ENCODE measurements around the gene ATP2A2. TPM values are rescaled to one million over a fixed set of nuclear protein-coding genes. Genes with fewer than 3 reads are reported as not detected.
"Not testable (repeated sequence)": the region's sequence is repeated elsewhere in the genome, so short reads cannot be mapped to it uniquely, and the experiment has no call there.

ATP2A2 gene
- total RNA-seq, 1 experiment from 2014 or later: 108 TPM

DNA sequence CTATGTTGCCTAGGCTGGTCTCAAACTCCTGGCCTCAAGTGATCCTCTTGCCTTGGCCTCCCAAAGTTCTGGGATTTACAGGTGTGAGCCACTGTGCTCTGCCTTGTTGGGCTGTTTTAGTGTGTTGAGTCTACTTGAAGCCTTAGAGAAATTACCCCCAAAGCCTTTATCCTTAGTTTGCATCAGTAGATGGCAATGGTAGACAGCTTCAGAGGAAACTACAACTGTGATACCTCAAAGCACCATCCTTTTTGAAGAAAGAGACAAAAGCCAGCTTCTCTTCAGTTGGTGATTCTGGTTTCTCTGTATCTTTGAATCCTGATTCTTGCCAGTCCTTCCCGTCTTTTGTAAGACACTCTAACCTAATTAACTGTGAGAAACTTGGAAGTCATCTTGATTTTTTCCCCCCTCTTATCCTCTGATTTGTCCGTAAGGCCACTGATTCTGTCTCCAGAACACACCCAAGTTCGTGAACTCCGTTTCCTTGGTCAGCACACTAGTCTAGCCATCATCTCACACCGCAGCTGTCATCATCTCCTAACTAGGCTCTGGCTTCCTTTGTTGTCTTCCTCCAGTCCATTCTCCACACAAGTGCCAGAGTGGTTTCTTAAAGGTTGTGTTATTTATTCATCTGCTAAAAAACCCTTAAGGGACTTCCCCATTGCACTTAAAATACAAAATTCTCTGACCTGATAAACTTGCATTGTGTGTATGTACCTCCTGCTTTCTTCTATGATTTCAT lies 20.2 kb downstream of the ATP2A2 start:
- no peak for DNase-seq (ENCODE audit: low spot score)

DNA sequence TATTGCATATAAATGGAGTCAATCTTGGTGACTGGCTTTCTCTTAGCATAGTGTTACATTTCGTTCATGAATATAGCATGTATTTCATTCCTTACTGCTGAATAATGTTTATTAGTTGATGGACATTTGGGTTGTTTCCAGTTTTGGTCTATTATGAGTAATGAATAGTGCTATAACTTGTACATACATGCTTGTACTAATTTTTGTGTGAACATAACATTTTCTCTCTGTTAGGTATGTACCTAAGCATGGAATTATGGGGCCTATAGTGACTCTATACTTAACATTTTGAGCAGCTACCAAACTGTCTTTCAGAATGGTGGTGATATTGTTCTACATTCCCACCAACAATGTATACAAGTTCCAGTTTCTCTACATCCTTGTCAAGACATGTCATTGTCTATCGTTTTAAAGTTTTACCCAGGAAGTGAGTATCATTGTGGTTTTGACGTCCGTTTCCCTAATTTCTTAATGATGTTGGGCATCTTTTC lies 23.1 kb downstream of the ATP2A2 start:
- DNase-seq (ENCODE audit: low spot score): no peak

DNA sequence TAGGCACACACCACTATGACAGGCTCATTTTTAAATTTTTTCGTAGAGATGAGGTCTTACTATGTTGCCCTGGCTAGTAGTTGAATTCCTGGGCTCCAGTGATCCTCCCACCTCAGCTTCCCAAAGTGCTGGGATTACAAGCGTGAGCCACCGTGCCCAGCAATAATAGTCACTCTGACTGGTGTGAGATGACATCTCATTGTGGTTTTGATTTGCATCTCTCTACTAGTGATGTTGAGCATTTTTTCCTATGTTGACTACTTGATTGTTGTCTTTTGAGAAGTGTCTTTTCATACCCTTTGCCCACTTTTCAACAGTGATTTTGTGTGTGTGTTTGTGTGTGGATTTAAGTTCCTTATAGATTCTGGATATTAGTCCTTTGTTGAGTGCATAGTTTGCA lies 26.3 kb downstream of the ATP2A2 start:
- DNase-seq (ENCODE audit: low spot score): no peak

- DNase-seq (ENCODE audit: low spot score): no peak
These were observed 29.7 kb downstream of the ATP2A2 start for GRCh38 chr12:110310763-110311162.

DNA sequence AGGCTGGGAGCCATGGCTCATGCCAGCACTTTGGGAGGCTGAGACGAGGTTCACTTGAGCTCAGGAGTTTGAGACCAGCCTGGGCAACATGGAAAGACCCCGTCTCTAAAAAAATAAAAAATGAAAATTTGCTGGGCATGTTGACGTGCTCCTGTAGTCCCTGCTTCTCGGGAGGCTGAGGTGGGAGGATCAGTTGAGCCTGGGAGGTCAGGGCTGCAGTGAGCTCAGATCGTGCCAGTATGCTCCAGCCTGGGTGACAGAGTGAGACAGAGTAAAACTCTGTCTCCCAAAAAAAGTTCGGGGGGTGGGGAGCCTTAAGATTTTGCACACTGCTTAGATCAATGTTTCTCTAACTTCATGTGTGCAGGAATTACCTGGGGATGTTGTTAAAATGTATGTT lies 30.9 kb downstream of the ATP2A2 start:
- no peak for DNase-seq (ENCODE audit: low spot score)

- peak; percentile 79 for DNase-seq (ENCODE audit: low spot score)
These were observed 31.7 kb downstream of the ATP2A2 start for GRCh38 chr12:110312581-110313360.

GRCh38 chr12:110314308-110314707 lies 33.3 kb downstream of the ATP2A2 start:
- peak; percentile 67 for DNase-seq (ENCODE audit: low spot score)

DNA sequence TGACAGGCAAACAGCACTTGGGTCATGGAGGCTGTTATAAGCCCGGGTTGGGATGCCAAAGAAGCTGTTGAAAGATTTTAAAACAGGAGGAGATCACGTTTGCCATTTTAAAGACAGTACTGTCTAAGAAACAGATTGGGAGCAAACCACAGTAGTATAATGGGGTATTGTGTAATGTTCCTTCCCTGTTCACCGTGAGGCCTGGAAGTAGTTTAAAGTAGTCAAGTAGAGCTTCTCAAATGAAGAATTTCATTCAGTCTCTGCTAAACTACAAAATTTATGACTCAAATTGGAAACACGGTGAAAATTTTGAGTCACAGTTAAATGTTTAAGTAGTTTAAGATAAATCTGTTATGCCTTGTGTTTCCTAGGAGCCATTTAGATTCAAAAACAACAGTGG lies 35.8 kb downstream of the ATP2A2 start:
- DNase-seq (ENCODE audit: low spot score): peak; percentile 39

DNA sequence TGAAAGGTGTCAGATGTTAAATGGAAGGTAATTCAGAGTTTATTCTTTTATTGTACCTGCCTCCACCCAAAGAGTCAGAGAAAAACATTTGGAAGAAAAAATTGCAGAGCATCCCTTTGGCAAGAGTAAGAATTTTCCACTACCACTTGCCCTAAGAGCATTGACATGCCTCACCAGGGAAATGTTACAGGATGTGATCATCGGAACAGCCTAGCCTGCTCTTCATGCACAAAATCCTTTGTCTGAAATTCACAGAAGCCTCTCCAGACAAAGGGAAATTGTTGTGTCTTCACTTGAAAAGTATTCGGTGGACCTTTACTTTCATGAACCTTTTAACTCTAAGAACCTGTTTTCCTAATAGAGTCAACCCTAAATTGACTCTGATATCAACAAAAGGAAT lies 36.9 kb downstream of the ATP2A2 start:
- DNase-seq (ENCODE audit: low spot score): no peak

GRCh38 chr12:110320550-110320949 lies 39.5 kb downstream of the ATP2A2 start:
- DNase-seq (ENCODE audit: low spot score): no peak

DNA sequence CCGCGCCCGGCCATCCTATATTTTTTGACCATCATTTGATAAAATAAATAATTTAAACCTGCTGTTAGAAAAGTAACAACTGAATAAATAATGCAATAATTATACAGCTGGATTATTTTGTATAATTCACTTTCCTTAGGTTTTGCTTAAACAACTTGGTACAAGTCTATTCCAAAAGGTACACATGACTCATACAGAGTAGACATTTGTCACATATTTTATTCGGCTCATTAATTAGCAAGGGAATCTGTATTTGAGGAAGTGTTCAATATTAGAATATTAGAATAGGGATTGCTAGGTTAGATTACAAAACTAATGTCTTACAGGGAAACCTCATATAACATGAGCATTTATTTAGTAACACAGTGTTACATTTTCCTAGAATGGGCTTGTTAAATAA lies 48.7 kb downstream of the ATP2A2 start:
- no peak for DNase-seq (ENCODE audit: low spot score)

- no peak for DNase-seq (ENCODE audit: low spot score)
These were observed 49.1 kb downstream of the ATP2A2 start for GRCh38 chr12:110330124-110330523.

- DNase-seq (ENCODE audit: low spot score): peak; percentile 3
These were observed 49.5 kb downstream of the ATP2A2 start for GRCh38 chr12:110330544-110330943.

- DNase-seq (ENCODE audit: low spot score): no peak
These were observed 52.2 kb downstream of the ATP2A2 start for GRCh38 chr12:110333201-110333600.

- no peak for DNase-seq (ENCODE audit: low spot score)
These were observed 54.5 kb downstream of the ATP2A2 start for GRCh38 chr12:110335481-110336045.

DNA sequence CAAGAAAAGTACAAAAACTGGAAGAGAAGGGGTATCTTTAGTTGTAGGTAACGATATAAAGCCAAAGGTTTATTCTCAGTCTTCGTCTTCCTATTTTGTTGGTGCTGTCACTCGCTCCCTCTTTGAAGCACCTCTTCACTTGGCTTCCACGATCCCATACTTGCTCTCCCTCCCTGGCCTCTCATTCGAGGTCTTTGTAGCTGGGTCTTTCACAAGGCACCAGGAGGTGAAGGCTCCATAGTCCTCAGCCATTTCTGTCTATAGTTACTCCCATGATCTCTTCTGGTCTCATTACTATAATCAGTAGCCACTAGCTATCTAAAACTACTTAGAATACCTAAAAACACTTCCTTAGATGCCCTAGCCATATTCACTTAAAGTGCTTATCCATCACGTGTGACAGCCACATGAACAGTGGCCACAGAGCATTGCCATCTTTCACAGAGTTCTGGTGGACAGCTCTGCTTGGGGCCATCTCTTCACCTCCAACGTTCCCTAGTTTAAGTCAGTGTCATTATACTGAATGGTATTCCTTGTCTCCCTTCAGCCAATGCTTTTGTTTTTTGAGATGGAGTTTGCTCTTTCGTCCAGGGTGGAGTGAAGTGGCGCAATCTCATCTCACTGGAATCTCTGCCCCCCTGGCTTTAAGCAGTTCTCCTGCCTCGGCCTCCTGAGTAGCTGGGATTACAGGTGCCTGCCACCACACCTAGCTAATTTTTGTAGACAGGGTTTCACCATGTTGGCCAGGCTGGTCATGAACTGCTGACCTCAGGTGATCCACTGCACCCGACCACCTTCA lies 57.1 kb downstream of the ATP2A2 start:
- DNase-seq (ENCODE audit: low spot score): no peak

- DNase-seq (ENCODE audit: low spot score): no peak
These were observed 57.7 kb downstream of the ATP2A2 start for GRCh38 chr12:110338754-110339153.

DNA sequence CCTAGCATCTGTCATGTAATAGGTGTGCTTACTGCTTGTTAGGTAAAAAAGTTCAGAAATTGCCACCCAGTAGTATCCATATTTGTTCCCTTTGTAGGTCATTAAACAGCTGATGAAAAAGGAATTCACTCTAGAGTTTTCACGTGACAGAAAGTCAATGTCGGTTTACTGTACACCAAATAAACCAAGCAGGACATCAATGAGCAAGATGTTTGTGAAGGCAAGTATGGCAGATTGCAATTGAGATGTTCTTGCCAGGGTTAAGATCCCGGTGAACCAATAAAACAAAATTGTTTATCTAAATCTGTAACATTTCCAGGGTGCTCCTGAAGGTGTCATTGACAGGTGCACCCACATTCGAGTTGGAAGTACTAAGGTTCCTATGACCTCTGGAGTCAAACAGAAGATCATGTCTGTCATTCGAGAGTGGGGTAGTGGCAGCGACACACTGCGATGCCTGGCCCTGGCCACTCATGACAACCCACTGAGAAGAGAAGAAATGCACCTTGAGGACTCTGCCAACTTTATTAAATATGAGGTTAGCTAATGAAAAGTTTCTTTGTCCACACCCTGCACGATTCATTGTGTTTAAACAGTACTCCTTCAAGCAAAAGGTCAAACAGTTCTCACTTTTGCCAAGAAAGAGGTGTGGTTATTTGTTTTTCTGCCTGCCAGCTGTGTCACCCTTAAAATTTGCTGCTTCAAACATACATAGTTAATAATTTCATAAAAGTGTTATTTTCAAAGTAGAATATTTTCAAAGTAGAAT lies 58.3 kb downstream of the ATP2A2 start:
- no peak for DNase-seq (ENCODE audit: low spot score)

GRCh38 chr12:110340261-110340660 lies 59.2 kb downstream of the ATP2A2 start:
- not testable (repeated sequence) for DNase-seq (ENCODE audit: low spot score)

DNA sequence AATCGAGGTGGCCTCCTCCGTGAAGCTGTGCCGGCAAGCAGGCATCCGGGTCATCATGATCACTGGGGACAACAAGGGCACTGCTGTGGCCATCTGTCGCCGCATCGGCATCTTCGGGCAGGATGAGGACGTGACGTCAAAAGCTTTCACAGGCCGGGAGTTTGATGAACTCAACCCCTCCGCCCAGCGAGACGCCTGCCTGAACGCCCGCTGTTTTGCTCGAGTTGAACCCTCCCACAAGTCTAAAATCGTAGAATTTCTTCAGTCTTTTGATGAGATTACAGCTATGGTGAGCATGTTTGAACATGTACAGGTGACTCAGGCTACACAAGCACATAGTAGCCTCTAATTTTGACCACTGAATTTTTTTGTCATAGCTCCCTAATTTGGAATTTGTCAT lies 59.7 kb downstream of the ATP2A2 start:
- DNase-seq (ENCODE audit: low spot score): no peak

- no peak for DNase-seq (ENCODE audit: low spot score)
These were observed 61.1 kb downstream of the ATP2A2 start for GRCh38 chr12:110342157-110342556.

Data from A172 (cell line).